GM23248 (cell line): Measurements from ENCODE around the gene C6orf62.
"Not testable (repeated sequence)": the region's sequence is repeated elsewhere in the genome, so short reads cannot be mapped to it uniquely, and the experiment has no call there.

ENCODE experiments used
- EZH2 ChIP-seq: fragments of 200-600 bp; sonication (generic); IDR thresholded peaks from 2 replicates; pipeline ENCODE4 v1.6.1; 2018; ENCODE audit warnings: antibody characterized with exemption, mild to moderate bottlenecking; ENCODE audit not compliant: insufficient read depth, poor library complexity, severe bottlenecking
- EZH2phosphoT487 ChIP-seq: fragments of 200-600 bp; sonication (generic); IDR thresholded peaks from 2 replicates; pipeline ENCODE4 v1.6.1; 2018; ENCODE audit warnings: antibody characterized with exemption, moderate library complexity, mild to moderate bottlenecking, low read depth; ENCODE audit not compliant: insufficient read depth

DNA sequence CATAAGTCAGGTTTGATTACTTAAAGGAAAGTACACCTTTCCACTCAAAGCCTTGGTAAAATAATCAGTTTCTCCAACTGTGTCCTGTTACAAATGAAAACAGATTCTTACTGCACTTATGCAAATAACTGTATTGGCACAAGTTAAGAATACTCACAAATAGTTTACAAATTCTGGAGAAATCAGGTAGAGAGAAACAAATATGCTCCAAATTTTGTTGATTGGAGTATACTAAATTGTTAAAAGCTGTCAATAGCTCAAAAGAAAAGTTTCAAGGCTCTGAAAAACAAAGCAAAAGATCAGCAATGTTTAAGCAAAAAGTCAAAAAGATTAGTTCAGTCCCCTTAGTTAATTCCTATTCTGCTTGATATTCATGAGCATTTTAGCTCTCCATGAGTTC, 48.5 kb downstream of the C6orf62 start:
- not testable (repeated sequence) for TF ChIP-seq EZH2, EZH2phosphoT487
